ENCODE measurements around the gene HAVCR2. TPM values are rescaled to one million over a fixed set of nuclear protein-coding genes. Genes with fewer than 3 reads are reported as not detected.

Gene HAVCR2
- total and polyA plus RNA-seq, 2 experiments from 2014 or later, result 0.52 to 1.7 TPM

DNA sequence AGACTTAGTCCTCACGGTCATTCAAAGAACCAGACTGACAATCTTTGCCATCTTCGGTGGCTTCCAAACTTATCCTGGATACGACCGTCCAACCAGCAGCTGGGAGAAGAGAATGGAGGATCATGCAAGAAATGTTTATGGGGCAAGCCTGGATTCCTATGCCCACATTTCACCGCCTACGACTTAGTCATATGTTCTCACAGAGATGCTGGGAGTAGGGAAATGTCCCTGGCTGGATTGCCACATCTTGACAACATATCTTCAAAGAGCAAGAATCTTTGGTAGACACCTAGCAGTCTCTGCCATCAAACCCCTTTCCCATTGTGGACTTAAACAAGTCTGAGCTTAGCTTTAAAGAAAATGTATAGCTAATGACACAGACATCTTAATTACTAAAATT is 28.8 kb upstream of the HAVCR2 start:
- Histone ChIP-seq H3K4me3 (no peak overlapping the region), H3K4me2 (no peak overlapping the region), H3K9me3 (ENCODE audit: low read depth) (no peaks in the 10 kb centered on the region), H4K20me1 (ENCODE audit: insufficient read depth, poor library complexity, severe bottlenecking) (no peaks in the 10 kb centered on the region), H3K9me2 (replicated peaks; ENCODE audit: insufficient read depth) (no peaks in the 10 kb centered on the region), H3K4me1 (ENCODE audit: insufficient read depth) (no peaks in the 10 kb centered on the region), H2AFZ (no peak overlapping the region), H3K79me2 (peaks cover 28% of the 10 kb centered on the region), H3K27ac (no peak overlapping the region), H3K27me3 (no peaks in the 10 kb centered on the region), H3K36me3 (replicated peaks; ENCODE audit: insufficient read depth, low read depth) (no peaks in the 10 kb centered on the region)
- TF ChIP-seq, protein P1, sequence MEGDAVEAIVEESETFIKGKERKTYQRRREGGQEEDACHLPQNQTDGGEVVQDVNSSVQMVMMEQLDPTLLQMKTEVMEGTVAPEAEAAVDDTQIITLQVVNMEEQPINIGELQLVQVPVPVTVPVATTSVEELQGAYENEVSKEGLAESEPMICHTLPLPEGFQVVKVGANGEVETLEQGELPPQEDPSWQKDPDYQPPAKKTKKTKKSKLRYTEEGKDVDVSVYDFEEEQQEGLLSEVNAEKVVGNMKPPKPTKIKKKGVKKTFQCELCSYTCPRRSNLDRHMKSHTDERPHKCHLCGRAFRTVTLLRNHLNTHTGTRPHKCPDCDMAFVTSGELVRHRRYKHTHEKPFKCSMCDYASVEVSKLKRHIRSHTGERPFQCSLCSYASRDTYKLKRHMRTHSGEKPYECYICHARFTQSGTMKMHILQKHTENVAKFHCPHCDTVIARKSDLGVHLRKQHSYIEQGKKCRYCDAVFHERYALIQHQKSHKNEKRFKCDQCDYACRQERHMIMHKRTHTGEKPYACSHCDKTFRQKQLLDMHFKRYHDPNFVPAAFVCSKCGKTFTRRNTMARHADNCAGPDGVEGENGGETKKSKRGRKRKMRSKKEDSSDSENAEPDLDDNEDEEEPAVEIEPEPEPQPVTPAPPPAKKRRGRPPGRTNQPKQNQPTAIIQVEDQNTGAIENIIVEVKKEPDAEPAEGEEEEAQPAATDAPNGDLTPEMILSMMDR (IDR thresholded peaks at IDR 0.05; ENCODE audit: poor library complexity), result no peak
- TF ChIP-seq EZH2 (IDR thresholded peaks at IDR 0.05; ENCODE audit: borderline replicate concordance), result no peak
- no peak for TF ChIP-seq EZH2phosphoT487 (IDR thresholded peaks at IDR 0.05; ENCODE audit: low read depth, severe bottlenecking, unreplicated experiment)
- 98% methylated on average over 6 of the region's 6 CpGs for WGBS (ENCODE audit: low lambda C conversion rate, missing lambda C conversion rate)
- no peak for DNase-seq (ENCODE audit: low spot score)

- Histone ChIP-seq H3K79me2 (peaks cover 2% of the 10 kb centered on the region), H3K27me3 (no peaks in the 10 kb centered on the region), H3K27ac (no peak overlapping the region), H3K4me1 (ENCODE audit: insufficient read depth) (peaks cover 4% of the 10 kb centered on the region), H3K9me2 (replicated peaks; ENCODE audit: insufficient read depth) (no peaks in the 10 kb centered on the region), H3K36me3 (replicated peaks; ENCODE audit: insufficient read depth, low read depth) (no peaks in the 10 kb centered on the region), H2AFZ (no peak overlapping the region), H4K20me1 (ENCODE audit: insufficient read depth, poor library complexity, severe bottlenecking) (no peaks in the 10 kb centered on the region), H3K4me3 (no peak overlapping the region), H3K4me2 (no peak overlapping the region), H3K9me3 (ENCODE audit: low read depth) (no peaks in the 10 kb centered on the region)
- TF ChIP-seq, protein P1 (IDR thresholded peaks at IDR 0.05; ENCODE audit: poor library complexity), result no peak
- TF ChIP-seq EZH2 (IDR thresholded peaks at IDR 0.05; ENCODE audit: borderline replicate concordance) (no peak), EZH2phosphoT487 (IDR thresholded peaks at IDR 0.05; ENCODE audit: low read depth, severe bottlenecking, unreplicated experiment) (no peak)
- DNase-seq (ENCODE audit: low spot score), result no peak
- 4% methylated on average over 1 of the region's 1 CpG for WGBS (ENCODE audit: low lambda C conversion rate, missing lambda C conversion rate)
Measured at GRCh38 chr5:157132281-157132612, 23.4 kb upstream of the HAVCR2 start.

DNA sequence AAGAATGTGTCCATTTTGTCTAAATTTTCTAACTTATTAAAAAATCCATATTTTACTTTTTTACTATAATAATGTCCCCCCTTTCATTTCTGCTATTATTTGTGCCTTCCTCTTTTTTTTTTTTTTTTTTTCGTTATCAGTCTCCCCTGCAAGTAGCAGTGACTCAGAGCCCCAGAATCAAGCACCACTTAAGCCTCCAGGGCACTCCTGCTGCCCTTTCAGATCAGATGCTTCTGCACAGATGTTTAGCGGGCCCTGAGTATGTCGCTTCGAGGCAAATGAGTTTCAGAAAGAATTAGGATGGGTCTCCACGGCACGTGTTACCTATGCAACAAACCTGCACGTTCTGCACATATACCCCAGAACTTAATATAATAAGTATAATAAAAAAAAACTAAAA is 22.1 kb upstream of the HAVCR2 start:
- H3K9me3 ChIP-seq (ENCODE audit: low read depth), result no peaks in the 10 kb centered on the region
- H2AFZ ChIP-seq, result no peak overlapping the region
- no peak overlapping the region for H3K4me3 ChIP-seq
- H3K36me3 ChIP-seq (replicated peaks; ENCODE audit: insufficient read depth, low read depth), result no peaks in the 10 kb centered on the region
- no peaks in the 10 kb centered on the region for H4K20me1 ChIP-seq (ENCODE audit: insufficient read depth, poor library complexity, severe bottlenecking)
- peaks cover 4% of the 10 kb centered on the region for H3K4me1 ChIP-seq (ENCODE audit: insufficient read depth)
- WGBS (ENCODE audit: low lambda C conversion rate, missing lambda C conversion rate), result 31% methylated on average over 7 of the region's 7 CpGs
- no peaks in the 10 kb centered on the region for H3K79me2 ChIP-seq
- H3K27ac ChIP-seq, result no peak overlapping the region
- H3K4me2 ChIP-seq, result no peak overlapping the region
- TF ChIP-seq EZH2phosphoT487 (IDR thresholded peaks at IDR 0.05; ENCODE audit: low read depth, severe bottlenecking, unreplicated experiment), result no peak
- TF ChIP-seq, protein P1 (IDR thresholded peaks at IDR 0.05; ENCODE audit: poor library complexity), result no peak
- TF ChIP-seq EZH2 (IDR thresholded peaks at IDR 0.05; ENCODE audit: borderline replicate concordance), result no peak
- H3K27me3 ChIP-seq, result no peaks in the 10 kb centered on the region
- DNase-seq (ENCODE audit: low spot score), result peak; percentile 44
- H3K9me2 ChIP-seq (replicated peaks; ENCODE audit: insufficient read depth), result no peaks in the 10 kb centered on the region

DNA sequence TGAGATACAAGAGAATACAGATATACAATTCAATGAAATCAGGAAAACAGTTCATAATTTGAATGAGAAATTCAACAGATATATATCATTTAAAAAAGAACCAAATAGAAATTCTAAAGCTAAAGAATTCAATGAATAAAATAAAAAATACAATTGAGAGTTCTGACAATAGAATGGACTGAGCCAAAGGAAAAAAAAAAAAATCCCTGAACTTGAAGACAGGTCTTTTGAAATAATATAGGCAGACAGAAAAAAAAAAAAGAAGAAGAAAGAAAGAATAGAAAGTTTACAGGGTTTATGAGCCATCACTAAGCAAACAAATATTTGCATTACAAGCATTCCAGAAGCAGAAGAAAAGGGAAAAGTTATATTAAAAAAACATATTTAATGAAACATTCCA is 12.9 kb upstream of the HAVCR2 start:
- TF ChIP-seq EZH2phosphoT487 (IDR thresholded peaks at IDR 0.05; ENCODE audit: low read depth, severe bottlenecking, unreplicated experiment), result no peak
- TF ChIP-seq, protein P1 (IDR thresholded peaks at IDR 0.05; ENCODE audit: poor library complexity), result no peak
- H3K27me3 ChIP-seq, result no peaks in the 10 kb centered on the region
- H3K27ac ChIP-seq, result no peak overlapping the region
- no peak overlapping the region for H2AFZ ChIP-seq
- no peak for DNase-seq (ENCODE audit: low spot score)
- no peaks in the 10 kb centered on the region for H4K20me1 ChIP-seq (ENCODE audit: insufficient read depth, poor library complexity, severe bottlenecking)
- no peaks in the 10 kb centered on the region for H3K9me3 ChIP-seq (ENCODE audit: low read depth)
- no peak overlapping the region for H3K4me2 ChIP-seq
- no peaks in the 10 kb centered on the region for H3K36me3 ChIP-seq (replicated peaks; ENCODE audit: insufficient read depth, low read depth)
- no peaks in the 10 kb centered on the region for H3K4me1 ChIP-seq (ENCODE audit: insufficient read depth)
- no peak overlapping the region for H3K4me3 ChIP-seq
- no peaks in the 10 kb centered on the region for H3K9me2 ChIP-seq (replicated peaks; ENCODE audit: insufficient read depth)
- no peaks in the 10 kb centered on the region for H3K79me2 ChIP-seq
